HCT116 (cell line): ENCODE measurements around the gene ZNF524.

Experiments
- CEBPB ChIP-seq: IDR thresholded peaks from 2 replicates; pipeline ENCODE4 v1.6.1; 2012; ENCODE audit warnings: low read depth
- ELF1 ChIP-seq: IDR thresholded peaks from 2 replicates; pipeline ENCODE4 v1.6.1; 2012; ENCODE audit warnings: low read depth, borderline replicate concordance
- EZH2 ChIP-seq: fragments of 200-600 bp; sonication (generic); IDR thresholded peaks from 2 replicates; pipeline ENCODE4 v1.6.1; 2017; ENCODE audit warnings: antibody characterized with exemption, mixed run types
- EZH2phosphoT487 ChIP-seq: fragments of 200-600 bp; IDR thresholded peaks from 2 replicates; pipeline ENCODE4 v1.6.1; 2018; ENCODE audit warnings: antibody characterized with exemption, borderline replicate concordance
- JUND ChIP-seq: IDR thresholded peaks from 2 replicates; pipeline ENCODE4 v1.6.1; 2012
- POLR2AphosphoS5 ChIP-seq: IDR thresholded peaks from 2 replicates; pipeline ENCODE4 v1.6.1; 2011; ENCODE audit warnings: mild to moderate bottlenecking, low read depth, low read length, moderate library complexity
- SRF ChIP-seq: IDR thresholded peaks from 2 replicates; pipeline ENCODE4 v1.6.1; 2012; ENCODE audit warnings: low read depth
- YY1 ChIP-seq: IDR thresholded peaks from 2 replicates; pipeline ENCODE4 v1.6.1; 2011; ENCODE audit warnings: low read length, low read depth, moderate library complexity, mild to moderate bottlenecking; ENCODE audit not compliant: insufficient replicate concordance; ENCODE audit errors: extremely low read depth
- TF ChIP-seq, protein P1 (sequence below), 3 experiments: fragments of 200-600 bp in 1 of 3; sonication (generic) in 1 of 3; IDR thresholded peaks in 2 of 3; conservative IDR thresholded peaks in 1 of 3; 2 replicates each; pipeline ENCODE4 v1.5.1; 2012 to 2017; ENCODE audit warnings: low read depth in 2 of 3, low read length in 2 of 3, antibody characterized with exemption in 1 of 3, borderline replicate concordance in 1 of 3, control low read depth in 1 of 3, mild to moderate bottlenecking in 1 of 3, mixed read lengths in 1 of 3, mixed run types in 1 of 3, moderate library complexity in 1 of 3; ENCODE audit not compliant: insufficient read depth in 1 of 3
- TF ChIP-seq, protein P2 (sequence below): IDR thresholded peaks from 2 replicates; pipeline ENCODE4 v1.6.1; 2012; ENCODE audit warnings: low read depth

DNA sequence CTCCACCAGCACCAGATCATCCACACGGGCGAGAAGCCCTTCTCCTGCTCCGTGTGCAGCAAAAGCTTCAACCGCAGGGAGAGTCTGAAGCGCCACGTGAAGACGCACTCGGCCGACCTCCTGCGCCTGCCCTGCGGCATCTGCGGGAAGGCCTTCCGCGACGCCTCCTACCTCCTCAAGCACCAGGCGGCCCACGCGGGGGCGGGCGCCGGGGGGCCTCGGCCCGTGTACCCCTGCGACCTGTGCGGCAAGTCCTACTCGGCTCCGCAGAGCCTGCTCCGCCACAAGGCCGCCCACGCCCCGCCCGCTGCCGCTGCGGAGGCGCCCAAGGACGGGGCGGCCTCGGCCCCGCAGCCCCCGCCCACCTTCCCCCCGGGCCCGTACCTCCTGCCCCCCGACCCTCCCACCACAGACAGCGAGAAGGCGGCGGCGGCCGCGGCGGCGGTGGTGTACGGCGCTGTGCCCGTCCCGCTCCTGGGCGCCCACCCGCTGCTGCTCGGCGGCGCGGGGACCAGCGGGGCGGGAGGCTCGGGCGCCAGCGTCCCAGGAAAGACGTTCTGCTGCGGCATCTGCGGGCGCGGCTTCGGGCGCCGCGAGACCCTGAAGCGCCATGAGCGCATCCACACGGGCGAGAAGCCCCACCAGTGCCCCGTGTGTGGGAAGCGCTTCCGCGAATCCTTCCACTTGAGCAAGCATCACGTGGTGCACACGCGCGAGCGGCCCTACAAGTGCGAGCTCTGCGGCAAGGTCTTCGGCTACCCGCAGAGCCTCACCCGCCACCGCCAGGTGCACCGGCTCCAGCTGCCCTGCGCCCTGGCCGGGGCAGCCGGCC lies 14.8 kb downstream of the ZNF524 start:
- TF ChIP-seq, protein P1, sequence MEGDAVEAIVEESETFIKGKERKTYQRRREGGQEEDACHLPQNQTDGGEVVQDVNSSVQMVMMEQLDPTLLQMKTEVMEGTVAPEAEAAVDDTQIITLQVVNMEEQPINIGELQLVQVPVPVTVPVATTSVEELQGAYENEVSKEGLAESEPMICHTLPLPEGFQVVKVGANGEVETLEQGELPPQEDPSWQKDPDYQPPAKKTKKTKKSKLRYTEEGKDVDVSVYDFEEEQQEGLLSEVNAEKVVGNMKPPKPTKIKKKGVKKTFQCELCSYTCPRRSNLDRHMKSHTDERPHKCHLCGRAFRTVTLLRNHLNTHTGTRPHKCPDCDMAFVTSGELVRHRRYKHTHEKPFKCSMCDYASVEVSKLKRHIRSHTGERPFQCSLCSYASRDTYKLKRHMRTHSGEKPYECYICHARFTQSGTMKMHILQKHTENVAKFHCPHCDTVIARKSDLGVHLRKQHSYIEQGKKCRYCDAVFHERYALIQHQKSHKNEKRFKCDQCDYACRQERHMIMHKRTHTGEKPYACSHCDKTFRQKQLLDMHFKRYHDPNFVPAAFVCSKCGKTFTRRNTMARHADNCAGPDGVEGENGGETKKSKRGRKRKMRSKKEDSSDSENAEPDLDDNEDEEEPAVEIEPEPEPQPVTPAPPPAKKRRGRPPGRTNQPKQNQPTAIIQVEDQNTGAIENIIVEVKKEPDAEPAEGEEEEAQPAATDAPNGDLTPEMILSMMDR (IDR thresholded peaks at IDR 0.05 in 2 of 3, conservative IDR thresholded peaks at IDR 0.05 in 1 of 3; ENCODE audit: borderline replicate concordance in 1 of 3, insufficient read depth in 1 of 3, low read depth in 2 of 3, low read length in 2 of 3), result no peak
- TF ChIP-seq YY1 (no peak), POLR2AphosphoS5 (no peak), EZH2 (no peak), ELF1 (no peak), EZH2phosphoT487 (no peak), JUND (no peak), CEBPB (no peak), SRF (no peak)
- TF ChIP-seq, protein P2, sequence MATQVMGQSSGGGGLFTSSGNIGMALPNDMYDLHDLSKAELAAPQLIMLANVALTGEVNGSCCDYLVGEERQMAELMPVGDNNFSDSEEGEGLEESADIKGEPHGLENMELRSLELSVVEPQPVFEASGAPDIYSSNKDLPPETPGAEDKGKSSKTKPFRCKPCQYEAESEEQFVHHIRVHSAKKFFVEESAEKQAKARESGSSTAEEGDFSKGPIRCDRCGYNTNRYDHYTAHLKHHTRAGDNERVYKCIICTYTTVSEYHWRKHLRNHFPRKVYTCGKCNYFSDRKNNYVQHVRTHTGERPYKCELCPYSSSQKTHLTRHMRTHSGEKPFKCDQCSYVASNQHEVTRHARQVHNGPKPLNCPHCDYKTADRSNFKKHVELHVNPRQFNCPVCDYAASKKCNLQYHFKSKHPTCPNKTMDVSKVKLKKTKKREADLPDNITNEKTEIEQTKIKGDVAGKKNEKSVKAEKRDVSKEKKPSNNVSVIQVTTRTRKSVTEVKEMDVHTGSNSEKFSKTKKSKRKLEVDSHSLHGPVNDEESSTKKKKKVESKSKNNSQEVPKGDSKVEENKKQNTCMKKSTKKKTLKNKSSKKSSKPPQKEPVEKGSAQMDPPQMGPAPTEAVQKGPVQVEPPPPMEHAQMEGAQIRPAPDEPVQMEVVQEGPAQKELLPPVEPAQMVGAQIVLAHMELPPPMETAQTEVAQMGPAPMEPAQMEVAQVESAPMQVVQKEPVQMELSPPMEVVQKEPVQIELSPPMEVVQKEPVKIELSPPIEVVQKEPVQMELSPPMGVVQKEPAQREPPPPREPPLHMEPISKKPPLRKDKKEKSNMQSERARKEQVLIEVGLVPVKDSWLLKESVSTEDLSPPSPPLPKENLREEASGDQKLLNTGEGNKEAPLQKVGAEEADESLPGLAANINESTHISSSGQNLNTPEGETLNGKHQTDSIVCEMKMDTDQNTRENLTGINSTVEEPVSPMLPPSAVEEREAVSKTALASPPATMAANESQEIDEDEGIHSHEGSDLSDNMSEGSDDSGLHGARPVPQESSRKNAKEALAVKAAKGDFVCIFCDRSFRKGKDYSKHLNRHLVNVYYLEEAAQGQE, result no peak
